Thyroid gland (tissue), 4 donors: Measurements from ENCODE around the gene OR7C2.

ENCODE experiments used
- POLR2A ChIP-seq, 2 donors: fragments of 450-650 bp; IDR thresholded peaks; one replicate each; pipeline ENCODE4 v1.6.1; 2017; ENCODE audit warnings: antibody characterized with exemption in 2 of 2, mild to moderate bottlenecking in 2 of 2, moderate library complexity in 1 of 2
- TF ChIP-seq, protein P1 (sequence below), 6 experiments: fragments of 200-600 bp in 3 of 6; fragments of 450-650 bp in 3 of 6; sonication (generic) in 3 of 6; IDR thresholded peaks; one replicate each; pipeline ENCODE4 v1.5.1; 2016 to 2019; ENCODE audit warnings: antibody characterized with exemption in 6 of 6, mild to moderate bottlenecking in 2 of 6, inconsistent platforms in 1 of 6, moderate library complexity in 1 of 6

DNA sequence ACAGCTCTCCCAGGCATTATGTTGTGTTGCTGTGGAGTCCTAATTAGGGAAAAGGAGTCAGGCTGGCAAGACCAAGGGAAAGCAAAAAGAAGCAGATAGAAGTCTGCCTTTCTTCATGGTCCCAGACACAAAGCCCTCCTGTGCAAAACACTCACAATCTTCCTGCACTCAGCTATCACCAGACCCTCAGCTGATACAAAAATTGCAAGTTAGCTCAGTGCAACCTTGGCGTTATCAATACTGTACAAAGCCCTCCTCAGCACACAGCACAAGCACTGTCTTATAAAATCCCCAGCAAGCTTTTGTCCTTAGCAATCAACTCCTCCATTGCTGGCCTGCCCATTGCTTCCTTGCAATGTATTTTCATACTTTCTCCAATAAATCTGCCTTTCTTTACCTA is 3.2 kb downstream of the OR7C2 start:
- TF ChIP-seq, protein P1, sequence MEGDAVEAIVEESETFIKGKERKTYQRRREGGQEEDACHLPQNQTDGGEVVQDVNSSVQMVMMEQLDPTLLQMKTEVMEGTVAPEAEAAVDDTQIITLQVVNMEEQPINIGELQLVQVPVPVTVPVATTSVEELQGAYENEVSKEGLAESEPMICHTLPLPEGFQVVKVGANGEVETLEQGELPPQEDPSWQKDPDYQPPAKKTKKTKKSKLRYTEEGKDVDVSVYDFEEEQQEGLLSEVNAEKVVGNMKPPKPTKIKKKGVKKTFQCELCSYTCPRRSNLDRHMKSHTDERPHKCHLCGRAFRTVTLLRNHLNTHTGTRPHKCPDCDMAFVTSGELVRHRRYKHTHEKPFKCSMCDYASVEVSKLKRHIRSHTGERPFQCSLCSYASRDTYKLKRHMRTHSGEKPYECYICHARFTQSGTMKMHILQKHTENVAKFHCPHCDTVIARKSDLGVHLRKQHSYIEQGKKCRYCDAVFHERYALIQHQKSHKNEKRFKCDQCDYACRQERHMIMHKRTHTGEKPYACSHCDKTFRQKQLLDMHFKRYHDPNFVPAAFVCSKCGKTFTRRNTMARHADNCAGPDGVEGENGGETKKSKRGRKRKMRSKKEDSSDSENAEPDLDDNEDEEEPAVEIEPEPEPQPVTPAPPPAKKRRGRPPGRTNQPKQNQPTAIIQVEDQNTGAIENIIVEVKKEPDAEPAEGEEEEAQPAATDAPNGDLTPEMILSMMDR (IDR thresholded peaks at IDR 0.05) = no peak
- no peak for TF ChIP-seq POLR2A (IDR thresholded peaks at IDR 0.05)
